Stimulated activated CD4-positive, alpha-beta T cell treated with anti-CD3 and anti-CD28 coated beads, Interleukin-1b, Interleukin-23, amount 100 ng/mL, for 24 hours (primary cell): ENCODE data around the gene XPO5.
"Not testable (repeated sequence)": the region's sequence is repeated elsewhere in the genome, so short reads cannot be mapped to it uniquely, and the experiment has no call there.

Experiments
- DNase-seq, 4 experiments: peaks; one replicate each; pipeline ENCODE4 v3.0.0-alpha.2; 2020; ENCODE audit warnings: low read depth in 4 of 4, low spot score in 1 of 4

Gene XPO5

DNA sequence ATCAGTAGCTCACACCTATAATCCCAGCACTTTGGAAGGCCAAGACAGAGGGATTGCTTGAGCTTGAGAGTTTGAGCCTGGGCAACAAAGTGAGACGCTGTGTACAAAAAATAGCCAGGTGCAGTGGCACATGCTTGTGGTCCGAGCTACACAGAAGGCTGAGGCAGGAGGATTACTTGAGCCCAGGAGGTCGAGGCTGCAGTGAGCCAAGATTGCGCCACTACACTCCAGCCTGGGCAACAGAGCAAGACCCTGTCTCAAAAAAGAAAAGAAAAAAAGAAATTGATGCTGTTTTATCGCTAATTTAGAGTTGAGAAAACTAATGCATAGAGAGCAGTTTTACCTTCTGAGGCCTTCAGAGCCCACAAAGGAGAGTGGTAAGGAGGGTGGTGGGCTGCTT, 77.5 kb downstream of the XPO5 start:
- not testable (repeated sequence) for DNase-seq

DNA sequence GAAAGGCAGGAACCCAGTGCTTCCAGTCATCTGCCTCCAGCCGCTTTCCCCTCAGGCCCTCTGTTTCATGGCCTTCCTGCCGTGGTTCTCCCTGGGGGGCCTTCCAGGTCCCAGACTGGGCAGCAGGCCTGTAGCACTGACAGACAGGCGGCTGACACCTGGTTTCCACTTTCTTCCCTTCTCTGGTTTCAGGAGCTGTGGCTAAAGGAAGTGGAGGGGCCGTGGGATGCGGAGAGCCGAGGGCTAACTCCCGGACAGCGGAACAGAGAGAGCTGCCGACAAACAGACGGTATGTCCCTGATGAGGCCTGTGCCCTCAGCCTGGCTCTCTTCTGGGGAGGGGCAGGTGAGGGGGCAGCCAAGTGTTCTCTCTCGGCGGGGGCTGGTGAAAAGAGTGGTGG, 78.1 kb downstream of the XPO5 start:
- DNase-seq, result no peak

DNA sequence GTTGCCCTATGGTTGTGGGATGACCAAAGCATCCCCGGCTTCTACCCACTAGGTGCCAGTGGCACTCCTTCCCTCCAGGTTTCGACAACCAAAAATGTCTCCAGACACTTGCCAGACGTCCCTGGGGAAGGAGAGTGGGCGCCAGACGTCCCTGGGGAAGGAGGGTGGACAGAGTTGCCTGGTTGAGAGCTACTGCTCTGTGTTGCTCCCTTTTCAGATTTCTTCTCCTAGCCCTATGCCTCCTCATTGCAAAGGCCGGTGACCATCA, 78.8 kb downstream of the XPO5 start:
- no peak for DNase-seq

DNA sequence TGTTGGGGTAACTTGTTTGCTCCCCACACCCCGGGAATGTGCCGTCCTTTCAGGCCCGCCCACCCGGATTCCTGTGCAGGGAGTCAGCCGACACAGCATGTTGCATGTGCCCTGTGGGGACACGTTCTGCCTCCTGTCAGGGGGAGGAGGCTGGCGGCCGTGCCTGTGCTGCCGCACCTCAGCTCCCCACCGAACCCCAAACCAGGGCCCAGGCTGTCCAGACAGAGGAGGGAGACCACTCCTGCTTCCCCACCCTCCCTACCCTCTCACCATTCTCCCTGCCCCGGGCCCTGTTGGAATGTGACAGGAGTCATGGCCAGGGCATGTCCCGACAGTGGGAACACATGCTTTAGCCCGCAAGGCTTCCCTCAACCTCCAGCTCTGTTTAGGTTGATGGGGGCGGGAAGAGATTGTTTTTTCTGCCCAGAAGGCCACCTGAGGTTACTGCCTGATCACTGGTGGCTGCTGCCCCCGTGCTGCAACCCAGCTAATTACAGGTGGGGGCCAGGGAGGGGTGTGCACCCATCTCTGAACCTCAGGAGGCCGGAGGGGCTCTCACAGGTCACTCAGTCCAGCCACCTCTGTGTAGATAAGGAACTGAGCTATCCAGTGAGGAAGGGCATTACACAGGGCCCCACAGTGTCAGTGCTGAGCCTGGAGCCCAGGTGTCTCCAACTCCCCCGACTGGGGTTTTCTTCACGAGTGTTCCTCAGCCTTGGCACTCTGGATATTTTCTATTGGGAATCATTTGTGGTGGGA, 79.3 kb downstream of the XPO5 start:
- no peak for DNase-seq

DNA sequence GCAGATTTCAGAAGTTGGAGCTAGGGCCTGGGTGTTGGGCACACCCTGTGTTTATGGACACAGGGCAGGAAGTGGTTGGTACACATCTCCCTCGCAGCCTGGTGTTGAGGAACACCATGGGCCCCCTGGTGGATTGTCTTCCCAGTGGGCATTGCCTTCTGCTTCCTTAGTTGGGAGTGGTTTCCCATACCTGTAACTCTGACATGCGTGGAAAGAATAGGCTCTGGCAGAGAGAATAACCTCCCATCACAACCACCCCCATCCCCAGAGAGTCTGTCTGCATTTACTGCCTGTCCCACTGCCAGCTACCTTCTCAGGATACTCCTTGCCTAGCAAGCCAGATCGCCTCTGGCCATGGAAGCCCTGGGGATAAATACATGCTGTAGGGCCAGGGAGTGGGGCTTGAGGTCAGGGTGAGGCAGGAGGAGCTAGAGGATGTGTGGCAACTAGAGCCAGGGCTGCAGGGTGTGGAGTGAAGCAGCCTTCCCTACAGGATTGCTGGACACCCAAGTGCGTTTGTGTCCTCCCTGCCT, 80.4 kb downstream of the XPO5 start:
- DNase-seq, result no peak

DNA sequence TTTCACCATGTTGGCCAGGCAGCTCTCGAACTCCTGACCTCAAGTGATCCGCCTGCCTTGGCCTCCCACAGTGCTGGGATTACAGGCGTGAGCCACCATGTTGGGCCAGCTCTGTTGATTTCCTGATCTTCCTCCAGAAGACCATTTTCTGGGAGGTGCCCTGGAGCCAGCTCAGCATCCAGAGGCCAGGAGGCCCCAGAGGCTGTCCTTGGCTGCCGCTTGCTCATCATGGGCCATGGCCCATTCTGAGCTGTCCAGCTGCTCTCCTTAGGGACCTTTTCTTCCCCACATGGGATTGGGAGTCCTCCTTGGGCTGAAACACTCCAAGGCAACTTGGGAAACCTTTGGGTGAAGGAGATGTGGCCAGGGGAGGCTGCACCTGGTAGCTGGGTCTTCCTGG, 81.1 kb downstream of the XPO5 start:
- DNase-seq, result no peak

DNA sequence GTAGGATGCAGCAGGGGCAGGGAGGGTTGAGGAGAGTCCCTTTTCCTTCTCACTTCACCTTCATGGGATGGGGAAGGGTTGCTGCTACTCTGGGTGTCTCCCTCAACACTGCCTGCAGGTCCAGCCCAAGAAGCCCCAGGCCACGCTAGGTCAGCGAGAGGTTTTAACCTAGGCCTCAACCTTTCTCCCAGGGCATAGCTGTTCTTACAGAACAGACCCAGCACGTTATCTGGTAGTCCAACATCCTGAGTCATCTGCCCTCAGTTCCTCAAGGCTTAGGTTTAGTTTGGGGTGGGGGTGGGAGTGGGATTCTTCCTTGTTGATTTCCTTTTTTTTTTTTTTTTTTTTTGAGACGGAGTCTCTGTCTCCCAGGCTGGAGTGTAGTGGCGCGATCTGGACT, 81.5 kb downstream of the XPO5 start:
- no peak for DNase-seq

DNA sequence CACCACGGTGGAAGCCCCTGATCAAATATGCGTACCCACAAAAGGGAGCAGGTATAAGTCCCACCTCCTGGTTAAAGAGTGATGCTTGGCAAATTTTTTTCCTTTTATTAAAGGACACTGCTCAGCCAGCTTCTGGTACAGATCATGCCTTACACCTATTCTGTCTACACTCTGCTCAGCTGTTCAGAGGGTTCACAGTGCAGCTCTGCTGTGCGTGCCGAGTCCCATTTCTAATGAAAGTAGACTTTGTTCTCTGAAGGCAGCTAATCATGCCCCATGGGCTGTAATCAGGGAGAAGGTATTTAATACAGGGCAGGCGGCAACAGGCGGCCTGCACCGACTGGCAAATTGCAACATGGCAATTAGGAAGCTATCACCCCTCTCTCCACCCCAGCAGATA, 82.0 kb downstream of the XPO5 start:
- no peak for DNase-seq

DNA sequence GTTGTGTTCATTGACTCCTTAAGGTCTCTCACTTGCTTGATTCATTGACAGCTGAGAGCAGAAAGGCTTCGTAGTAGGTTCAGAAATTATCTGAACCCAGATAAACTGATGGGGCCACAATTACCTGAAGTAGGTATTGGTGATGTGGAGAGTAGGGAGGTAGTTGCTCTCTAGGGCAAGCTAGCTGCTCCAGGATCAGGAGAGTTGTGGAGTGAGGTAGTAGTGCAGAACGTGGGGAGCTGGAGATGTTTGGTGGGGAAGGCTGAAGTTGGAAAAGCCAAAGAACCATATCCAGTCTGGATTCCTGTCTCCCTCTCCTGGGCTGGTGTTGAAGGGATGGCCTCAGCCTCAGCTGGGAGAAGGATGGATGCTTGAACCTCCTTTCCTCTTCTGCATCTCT, 82.6 kb downstream of the XPO5 start:
- no peak for DNase-seq

DNA sequence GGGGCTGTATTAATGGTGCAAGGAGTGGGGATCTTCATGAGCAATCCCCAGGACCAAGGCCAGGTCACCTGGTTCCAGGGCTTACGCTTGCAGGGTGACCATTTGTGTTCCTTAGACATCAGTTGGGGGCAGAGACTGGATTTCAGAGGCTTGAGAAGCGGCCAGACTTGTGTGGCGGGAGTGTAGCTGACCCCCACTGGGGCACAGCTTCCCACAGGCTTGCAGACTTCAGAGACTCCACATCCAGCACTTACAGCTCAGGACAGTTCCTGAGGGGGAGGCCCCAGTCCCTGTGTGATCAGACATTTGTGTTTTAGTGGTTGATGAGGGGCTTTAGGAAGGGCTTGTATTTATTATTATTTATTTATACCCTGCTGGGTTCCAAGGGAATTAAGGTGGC, 83.2 kb downstream of the XPO5 start:
- DNase-seq, result no peak

DNA sequence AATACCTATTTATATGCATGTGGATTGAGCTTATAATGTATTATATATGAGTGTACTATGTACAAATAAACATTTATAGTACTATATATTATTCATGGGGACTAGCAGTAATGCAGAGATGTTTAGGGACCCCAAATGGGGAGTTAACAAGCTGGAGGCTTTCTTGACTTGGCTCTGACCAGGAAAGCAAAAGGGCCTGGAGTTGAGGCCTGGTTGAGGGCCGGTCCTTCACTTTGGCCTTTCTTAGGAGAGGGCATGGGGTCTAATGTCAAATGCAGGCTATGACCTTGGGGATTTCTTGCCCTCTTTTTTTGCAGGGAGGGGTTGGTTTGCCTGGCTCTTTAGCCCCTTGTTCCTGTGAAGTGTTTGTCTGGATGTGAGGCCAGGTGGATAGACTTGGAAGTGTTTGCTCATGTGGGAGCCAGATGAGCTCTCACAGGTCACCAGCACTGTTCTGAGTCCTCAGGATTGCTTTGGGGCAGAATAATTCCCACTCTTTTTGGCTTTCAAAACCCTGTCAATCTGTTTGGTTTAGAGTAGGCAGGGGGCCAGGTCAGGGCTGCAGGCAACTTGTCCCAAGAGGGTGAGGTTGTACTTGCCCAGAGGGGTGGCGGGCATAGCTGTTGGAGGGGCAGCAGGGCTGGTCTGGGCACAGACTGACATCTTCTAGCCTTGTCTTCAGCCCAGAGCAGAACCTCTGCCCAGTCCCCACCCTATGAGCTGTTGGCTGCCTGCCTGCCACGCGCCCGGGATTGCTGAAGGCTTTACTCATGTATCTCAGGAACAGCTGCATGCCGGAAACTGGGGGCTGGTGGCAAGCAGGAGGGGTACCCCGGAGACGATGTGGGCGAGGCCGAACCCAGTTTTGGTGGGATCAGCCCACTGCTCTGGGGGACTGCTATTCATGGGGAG, 83.8 kb downstream of the XPO5 start:
- no peak for DNase-seq

DNA sequence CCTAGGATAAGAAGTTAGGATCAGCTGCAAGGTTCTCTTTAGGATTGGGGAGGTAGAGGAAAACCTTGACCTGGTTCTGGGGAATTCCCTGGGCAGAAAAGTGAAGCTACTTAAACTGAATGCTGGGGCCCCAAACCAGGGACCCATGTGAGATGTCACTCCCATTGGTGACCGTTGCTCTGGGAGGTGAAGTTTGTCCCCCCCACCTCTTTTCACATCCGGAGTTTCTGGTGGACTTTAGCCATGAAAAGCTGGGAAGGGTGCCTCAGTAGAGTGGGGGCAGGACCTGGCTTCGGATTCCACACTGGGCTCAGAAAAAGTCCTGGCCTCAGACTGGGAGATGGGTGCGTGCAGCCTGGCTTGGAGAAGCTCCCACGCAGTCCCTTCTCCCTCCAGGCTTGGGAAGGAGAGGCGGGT, 85.3 kb downstream of the XPO5 start:
- DNase-seq, result no peak

DNA sequence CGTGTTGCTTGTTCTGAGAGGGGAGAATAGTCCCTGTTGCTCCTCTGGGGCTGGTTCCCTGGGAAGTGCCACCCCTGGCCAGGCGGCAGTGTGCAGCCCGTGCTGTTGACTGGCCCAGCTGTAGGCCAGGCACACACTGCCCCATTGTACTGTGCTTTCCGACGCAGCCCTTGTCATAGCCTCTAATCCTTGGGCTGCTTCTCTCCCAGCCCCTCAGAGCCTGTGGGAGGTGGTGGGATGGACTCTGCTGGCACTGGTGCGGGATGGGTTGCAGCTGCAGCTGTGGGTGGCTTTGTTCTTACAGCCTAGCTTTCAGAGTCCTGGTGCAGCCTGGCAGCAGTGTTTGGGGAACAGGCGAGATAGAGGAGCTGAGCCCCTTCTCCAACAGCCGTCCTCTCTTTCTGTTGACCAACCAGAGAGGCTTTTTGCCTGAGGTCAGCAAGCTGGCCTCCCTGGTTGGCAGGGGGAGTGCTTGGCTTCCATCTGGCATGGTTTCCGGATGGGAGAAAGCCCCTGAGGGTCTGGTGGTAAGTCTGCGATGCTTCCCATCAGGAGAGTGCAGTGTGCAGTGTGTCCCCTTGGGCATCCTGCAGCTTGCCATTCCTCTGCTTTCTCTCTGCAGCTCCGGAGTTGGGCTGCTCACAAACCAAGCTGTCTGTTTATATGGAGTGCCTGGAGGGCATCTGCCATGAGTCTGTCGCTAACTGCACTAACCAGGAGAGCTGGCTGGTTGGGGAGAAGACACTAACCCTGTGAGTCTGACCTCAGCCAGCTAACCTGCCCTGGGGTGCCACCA, 86.4 kb downstream of the XPO5 start:
- no peak for DNase-seq

DNA sequence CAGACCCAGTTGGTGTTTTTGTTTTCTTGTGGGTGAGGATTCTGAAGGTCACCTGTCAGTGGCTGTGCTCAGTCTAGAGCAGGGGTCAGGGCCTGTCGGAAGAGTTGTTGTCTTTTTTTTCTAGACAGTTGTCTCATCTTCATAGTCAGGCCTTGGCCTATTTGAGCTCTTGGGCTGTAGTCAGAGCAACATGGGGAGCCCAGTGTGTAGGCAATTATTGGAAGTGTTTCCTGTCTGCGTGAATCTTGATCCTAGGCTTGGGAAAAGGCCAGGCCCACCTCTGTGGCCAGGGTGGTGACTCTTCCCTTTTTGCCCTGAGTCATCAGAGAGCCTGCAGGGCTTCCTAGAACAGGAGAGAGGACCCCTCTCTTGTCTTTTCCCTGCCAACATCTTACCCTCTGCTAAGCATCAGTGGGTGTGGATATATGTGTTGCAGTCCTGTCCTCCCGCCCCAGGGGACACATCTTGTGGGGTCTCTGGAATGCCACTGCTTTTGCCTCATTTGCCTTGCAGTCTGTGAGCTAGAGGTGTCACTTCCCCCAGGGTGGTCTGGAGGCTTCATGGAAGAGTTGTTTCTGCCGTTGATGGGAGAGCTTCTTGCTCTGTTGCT, 87.1 kb downstream of the XPO5 start:
- no peak for DNase-seq

DNA sequence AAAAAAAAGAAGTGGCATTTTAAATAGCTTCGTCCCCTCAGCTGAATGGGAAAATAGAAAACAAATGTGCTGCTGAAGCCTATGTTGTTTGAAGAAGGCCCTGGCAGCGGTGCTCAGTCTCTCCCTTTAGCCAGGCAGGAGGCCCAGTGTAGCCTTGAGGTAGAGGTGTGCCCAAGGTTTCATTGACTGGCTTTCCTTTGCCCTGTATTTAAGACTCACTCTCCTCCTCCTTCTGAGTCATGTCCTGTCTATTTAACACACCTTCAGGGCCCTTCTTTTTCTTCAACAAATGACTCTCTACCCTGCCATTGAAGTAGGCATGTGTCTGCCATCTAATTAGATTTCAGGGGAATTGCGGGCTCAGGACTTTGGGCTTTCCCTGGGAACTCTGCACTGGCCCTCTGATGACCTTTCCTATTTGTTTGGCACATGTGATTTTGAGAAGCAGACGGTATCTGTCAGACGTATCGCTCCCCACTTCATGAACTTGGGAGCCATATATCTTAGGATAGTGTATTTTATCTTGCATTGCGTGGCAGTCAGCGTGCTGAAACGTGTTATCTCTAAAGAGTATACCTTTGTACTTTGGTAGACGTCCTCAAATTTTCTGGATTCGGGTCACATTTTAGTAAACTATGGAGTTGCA, 94.1 kb downstream of the XPO5 start:
- DNase-seq, result no peak

DNA sequence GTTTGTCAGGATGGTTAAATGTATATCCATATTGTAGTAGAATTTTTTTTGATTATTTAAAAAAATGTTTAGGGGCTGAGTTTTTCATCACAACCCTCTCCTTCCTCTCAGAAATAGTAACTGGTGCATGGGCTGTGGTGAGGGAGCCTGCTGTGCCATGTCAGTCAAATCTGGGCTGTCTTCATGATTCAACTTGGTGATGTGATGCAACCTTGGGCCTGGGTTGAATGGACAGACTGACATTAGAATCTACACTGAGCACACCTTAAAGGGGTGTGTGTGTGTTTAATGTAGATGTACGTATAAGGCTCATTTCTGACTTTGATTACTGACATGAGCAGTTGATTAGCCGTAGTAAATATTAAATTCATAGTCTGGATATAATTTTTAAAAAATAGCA, 94.8 kb downstream of the XPO5 start:
- DNase-seq, result no peak

DNA sequence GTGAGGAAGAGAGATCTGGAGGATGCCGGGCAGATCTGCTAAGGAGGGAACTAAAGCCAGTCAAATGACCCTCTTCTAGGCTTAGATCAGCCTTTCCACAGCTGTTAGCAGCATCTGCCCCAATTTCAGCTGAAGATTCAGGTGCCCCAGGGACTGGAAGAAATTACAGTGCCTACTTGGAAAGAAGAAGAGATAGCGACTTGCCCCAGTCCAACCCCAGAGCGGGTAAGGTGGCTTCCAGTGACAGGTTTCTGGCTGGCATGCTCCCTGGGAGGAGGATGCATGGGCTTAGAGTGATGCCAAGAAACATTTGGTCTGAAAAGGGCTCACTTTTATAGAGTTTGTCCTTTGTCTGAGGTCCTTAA, 97.8 kb downstream of the XPO5 start:
- no peak for DNase-seq

DNA sequence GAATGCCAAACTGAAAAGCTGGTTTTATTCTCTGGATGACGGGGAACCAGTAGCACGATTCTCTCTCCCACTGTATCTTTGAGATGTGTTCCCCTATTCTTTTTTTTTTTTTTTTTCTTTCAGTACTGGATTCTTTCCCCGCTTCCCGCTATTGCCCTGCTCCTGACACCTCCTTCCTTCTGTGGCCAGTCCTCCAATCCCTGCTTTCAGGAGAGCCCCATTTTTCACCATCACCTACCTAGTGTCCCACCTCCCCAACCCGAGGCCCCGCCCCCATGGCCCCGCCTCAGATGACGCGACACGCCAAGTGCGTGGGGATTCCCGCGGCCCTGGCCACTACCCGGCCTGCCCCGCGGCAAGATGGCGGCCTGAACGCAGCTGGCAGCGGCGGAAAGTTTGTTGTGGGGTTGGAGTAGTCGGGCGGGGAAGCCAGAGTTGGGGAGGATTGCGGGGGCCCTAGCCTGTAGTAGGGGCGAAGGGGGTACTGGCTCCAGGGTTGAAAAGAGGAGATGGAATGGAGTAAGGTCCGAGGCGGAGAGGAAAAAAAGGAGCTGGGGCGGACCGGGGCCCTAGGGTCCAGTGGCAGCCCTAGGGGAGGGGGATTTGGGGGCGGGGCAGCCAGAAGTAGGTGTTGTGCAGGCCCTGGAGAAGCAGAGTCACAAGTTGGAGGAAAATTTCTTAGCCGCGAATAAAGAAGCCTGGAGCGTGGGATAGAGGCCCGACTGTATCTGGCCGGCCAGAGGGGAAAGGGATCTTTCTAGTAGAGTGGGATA, 98.4 kb downstream of the XPO5 start, which contains the start of gene TJAP1:
TJAP1 (plus strand) TSS at position 336 of the 773 bp plus-strand sequence. CDS start 21,432 bp downstream, outside the sequence.
- DNase-seq, result peak; percentile 94 to 98 (median 97)

DNA sequence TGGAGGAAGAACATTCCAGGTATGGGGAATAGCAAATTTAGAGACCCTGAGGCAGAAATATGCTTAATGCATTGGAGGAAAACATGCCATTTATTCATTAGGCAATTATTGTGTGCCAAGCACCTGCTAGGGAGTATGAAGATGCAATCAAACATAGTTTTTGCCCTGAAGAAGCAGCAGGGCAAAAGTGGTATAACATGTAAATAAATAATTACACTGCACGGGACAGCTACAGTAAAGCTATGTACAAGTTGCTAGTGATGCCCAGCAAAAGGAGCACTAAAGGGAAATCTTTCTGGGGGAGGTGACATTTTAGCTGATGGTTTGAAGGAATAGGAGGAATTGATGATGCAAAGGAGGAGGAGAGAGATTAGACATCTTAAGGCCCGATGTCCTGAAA, 99.1 kb downstream of the XPO5 start:
- no peak for DNase-seq

DNA sequence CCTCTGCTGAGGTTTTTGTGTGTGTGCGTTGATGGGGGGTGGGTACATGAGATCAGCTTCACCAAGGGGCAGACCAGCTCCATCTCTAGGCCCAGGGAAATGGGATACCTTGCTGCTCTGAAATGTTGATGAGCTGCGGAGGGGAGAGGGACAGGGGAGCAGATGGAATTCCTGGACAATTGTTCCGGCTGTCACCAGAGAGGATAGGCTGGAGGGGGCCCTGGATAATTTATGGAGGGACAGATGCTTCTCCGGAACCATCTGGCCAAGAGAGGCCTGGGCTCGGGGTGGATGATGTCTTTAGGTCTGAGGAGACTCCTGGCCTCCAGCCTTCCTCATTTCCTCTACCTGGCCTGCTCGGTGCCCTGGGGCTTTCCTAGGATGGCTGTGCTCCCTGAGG, 100.3 kb downstream of the XPO5 start:
- DNase-seq, result no peak
